Diencephalon (tissue), 1 donor: Measurements from ENCODE around the gene GRIFIN. TPM values are rescaled to one million over a fixed set of nuclear protein-coding genes. Genes with fewer than 3 reads are reported as not detected.

Experiments
- total RNA-seq: library from RNA; depleted of rRNA; stranded (reverse); fragments of >200 nt; gene quantifications from one replicate; pipeline ENCODE4 v1.2.3, GENCODE V29; 2014

GRIFIN gene
- total RNA-seq = not detected

DNA sequence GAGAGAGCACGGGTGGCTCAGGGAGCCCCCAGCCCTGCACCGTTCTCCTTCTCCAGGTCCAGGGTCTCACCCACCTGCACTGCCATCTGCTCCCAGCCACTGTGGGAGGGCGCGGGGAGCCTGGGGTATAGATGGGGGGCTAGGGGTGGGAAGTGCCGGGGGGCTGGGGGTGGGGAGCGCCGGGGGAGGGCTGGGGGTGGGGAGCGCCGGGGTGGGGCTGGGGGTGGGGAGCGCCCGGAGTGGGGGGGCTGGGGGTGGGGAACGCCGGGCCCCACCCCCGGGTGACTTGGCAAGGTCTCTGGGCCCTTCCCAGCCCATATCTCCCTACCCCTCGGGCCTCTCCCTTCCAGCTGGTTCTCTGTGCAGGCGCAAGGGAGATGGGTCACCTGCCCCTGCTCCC is at the start of gene GRIFIN:
Gene GRIFIN (minus strand): TSS at position 101 of the 400 bp plus-strand sequence. CDS start 15 bp downstream, at position 86.

DNA sequence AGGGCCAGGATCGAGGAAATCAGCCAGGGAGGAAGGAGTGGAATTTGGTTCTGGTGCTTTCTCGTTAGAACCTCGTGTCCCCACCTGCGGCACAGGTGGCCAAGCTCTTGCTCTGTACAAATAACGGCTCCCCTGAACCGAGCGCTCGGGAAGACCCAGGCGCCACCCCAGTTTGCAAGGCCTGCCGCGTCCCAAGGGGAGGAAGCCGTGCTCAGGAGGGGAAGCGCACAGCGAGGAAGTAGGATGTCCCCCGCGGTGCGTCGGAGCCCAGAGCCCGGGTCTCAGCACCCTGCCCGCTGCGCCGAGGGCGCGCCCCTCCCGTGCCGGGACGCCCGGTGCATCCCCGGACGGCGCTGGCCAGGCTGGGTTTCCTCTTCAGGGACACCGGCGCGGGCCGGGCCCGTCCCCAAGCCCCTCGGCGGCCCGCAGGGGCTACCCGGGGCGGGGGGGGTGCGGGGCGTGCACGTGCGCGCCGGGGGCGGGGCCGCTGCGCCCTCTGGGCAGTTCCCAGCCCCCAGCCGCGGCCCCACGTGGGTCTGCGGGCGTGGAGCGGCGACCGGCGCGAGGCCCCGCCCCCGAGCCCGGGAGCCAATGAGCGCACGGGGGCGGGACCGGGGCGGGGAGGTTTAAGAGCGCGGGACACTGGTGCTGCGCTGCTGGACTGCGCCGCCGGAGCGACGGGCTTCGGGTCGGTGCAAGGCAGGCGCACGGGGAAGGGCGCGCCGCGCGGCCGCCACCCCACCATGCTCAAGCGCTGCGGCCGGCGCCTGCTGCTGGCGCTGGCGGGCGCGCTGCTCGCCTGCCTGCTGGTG is 43.1 kb upstream of the GRIFIN start, which contains the start of gene LFNG:
Gene LFNG (plus strand): TSS at position 656 of the 812 bp plus-strand sequence. CDS start 88 bp downstream, at position 744.

Other genes with a start within 250 kb of the GRIFIN start
- 32.3 TPM for gene MAD1L1, start 243.5 kb downstream of the GRIFIN start, total RNA-seq
- gene MRM2, start 234.2 kb downstream of the GRIFIN start, total RNA-seq = 19.8 TPM
- 15.5 TPM for gene NUDT1, start 234.2 kb downstream of the GRIFIN start, total RNA-seq
- 8.3 TPM for gene SNX8, start 162.0 kb downstream of the GRIFIN start, total RNA-seq
- 73.1 TPM for gene EIF3B, start 121.6 kb downstream of the GRIFIN start, total RNA-seq
- gene CHST12, start 72.8 kb downstream of the GRIFIN start, total RNA-seq = 3.5 TPM
- gene LFNG, start 43.4 kb upstream of the GRIFIN start, total RNA-seq = 32.1 TPM
- 19.1 TPM for gene BRAT1, start 79.1 kb upstream of the GRIFIN start, total RNA-seq
- gene IQCE, start 82.6 kb upstream of the GRIFIN start, total RNA-seq = 21.2 TPM
- 44.8 TPM for gene TTYH3, start 155.6 kb upstream of the GRIFIN start, total RNA-seq
- 4.4 TPM for gene AMZ1, start 211.8 kb upstream of the GRIFIN start, total RNA-seq